GM18511 (cell line): ENCODE measurements around the gene JUP.
"Not testable (repeated sequence)": the region's sequence is repeated elsewhere in the genome, so short reads cannot be mapped to it uniquely, and the experiment has no call there.

Experiments used
- ATAC-seq: cut with Tn5 transposase; IDR thresholded peaks from one replicate; pipeline ENCODE4 v1.9.1; 2021; ENCODE audit warnings: mild to moderate bottlenecking, moderate library complexity; ENCODE audit not compliant: unreplicated experiment

The JUP gene

DNA sequence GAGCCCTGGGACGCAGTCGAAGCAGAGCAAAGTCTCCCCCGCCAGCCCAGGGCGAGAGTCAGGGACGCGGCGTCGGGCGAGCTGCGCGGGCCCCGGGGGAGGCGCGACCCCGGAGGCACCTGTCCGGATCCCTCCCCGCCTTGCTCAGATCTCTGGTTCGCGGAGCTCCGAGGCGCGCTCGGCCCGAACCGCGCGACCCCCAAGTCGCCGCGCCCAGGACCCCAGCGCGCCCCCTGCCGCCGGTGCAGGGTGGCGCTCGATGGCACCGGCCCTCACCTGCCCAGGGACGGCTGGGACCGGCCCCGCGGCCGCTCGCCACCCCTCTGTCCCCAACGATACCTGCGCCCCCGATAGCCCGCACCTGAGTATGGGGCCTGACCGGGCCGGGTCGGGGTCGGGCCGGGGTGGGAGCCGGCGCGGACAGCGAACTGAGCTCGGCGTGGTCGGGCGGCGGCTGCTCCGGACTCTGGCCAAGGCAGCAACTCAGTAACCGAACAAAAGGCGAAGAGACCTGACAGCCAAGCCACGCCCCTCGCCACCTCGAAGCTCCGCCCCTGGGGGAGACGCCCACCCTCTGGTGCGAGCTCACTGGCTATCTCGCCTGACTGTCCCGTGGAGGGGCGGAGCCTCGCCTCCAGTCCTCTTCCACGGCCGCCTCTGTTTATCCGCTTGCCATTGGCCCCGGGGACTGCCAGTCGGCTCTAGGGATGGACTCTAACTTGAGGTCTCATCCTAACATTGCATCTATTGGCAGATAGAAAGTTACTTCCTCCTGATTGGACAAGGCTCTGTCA lies at the start of gene JUP:
JUP (minus strand) TSS at position 485 of the 794 bp plus-strand sequence. CDS start 14,857 bp downstream, outside the sequence.
- ATAC-seq, result peak; percentile 77

DNA sequence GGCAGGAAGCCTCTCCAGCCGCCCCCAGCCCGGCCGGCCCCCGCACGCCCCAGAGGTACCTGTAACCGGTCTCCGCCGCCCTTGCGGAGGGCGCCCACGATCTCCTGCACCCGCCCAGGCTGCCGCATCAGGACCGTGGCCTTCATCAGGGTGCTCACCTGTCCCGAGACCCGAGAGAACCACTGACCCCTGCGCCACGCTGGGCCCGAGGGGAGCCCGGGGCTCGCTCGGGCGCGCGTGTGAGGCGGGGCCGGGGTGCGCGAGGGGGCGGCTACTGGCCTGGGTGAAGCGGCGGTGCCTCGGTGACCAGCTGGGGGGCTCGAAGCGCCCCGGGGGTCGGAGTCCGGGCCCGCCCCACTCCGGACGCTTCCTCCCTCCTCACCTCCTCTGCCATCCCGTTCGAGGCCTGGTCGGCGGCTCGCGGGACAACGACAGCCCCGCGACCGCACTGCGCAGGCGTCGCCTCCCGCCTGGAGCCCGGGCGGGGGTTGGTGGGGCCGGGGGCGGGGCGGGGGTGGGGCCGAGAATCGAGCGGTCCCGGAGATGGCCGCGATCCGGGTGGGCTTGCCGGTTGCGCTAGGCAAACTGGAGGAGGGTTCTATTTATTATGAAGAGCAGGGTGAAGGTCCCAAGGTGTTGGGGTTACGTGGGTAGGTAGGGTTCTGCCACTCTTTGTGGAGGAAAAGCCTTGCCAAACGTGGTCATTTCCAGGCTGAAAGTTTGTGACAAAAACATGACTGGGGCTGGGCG lies 49.5 kb upstream of the JUP start, which contains the start of gene NT5C3B:
NT5C3B (minus strand) TSS at position 433 of the 750 bp plus-strand sequence; CDS start at position 394, 39 bp downstream.
- ATAC-seq, result no peak

DNA sequence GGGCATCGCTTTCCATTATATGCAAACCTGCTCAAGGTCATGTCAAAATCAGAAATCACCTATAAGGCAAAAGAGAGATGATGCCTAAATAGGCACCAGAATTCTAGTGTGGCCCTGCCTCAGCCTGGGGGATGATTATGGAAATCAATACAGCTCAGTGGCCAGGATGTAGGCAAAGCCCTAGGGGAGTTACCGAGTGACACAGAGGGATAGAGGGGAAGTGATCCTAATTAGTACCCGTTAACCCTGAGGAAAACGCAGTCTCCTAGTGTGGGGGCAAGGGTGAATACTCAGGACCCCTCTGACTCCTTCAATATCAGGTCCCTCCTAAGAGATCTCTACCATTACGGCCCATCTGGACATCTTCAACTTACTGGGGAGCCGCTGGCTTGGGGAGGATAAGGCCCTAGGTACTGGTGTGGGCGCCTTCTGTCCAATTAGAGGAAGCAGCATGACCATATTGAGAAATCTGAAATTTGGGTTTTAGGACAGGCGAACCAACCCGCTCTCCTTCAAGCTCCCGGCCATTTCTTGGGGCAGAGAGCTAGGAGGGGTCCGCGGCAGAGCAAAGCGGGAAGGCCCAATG lies 48.8 kb upstream of the JUP start:
- ATAC-seq, result no peak

DNA sequence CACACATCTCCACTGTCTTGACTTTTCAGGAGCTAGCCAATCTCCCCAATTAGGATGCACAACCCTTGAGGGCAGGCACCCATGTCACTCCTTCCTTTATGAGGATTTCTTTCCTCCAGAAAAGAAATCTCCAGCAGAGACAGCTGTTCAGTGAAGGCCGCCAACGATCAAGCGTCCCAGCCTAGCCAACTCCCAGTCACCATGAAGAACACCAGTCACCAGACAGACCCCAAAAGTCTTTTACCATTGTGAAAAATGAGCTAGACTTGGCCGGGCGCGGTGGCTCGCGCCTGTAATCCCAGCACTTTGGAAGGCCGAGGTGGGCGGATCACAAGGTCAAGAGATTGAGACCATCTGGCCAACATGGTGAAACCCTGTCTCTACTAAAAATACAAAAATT lies 43.5 kb upstream of the JUP start:
- ATAC-seq, result not testable (repeated sequence)

DNA sequence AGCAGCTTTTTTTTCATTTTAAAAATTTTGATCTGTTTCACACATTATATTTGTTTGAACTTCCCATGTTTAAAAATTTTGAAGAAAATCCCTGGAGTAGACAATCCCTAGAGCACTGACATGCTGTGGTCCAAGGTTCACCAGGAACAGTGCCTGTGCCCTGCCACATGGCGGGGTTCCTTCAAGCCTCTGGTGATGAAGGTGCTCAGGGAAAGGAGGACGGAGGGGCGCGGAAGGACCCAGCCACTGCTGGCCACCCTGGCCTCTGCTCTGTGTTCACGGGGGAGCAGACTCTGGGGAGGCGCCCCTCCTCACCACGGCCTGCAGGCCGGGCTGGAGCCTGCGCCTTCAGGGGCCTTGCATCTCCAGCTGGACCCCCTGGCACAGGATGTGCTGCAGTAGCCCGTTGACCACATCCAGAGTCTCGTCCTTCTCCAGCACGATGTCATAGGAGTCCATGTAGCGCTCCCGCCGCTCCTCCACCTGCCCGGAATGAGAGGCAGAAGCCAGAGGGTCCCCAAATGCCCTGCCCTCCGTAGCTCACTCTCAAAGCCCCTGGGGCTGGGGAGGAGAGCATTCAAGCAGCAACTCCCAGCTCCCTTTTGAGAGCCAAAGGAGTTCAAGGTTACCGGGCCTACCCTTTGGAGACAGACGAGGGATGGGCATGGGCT lies 38.8 kb upstream of the JUP start:
- ATAC-seq, result no peak

DNA sequence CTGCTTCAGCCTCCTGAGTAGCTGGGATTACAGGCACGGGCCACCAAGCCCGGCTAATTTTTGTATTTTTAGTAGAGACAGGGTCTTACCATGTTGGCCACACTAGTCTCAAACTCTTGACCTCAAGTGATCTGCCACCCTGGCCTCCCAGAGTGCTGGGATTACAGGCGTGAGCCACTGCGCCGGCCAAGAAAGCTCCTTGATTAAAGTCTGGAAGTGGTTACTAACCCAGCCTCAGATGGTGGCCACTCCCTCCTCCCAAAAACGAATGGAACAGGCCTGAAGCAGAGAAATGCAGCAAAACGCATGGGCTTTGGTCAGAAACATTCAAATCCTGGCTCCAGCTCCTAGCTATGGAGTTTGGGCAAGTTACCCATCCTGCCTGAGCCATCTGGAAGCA lies 37.6 kb upstream of the JUP start:
- no peak for ATAC-seq

DNA sequence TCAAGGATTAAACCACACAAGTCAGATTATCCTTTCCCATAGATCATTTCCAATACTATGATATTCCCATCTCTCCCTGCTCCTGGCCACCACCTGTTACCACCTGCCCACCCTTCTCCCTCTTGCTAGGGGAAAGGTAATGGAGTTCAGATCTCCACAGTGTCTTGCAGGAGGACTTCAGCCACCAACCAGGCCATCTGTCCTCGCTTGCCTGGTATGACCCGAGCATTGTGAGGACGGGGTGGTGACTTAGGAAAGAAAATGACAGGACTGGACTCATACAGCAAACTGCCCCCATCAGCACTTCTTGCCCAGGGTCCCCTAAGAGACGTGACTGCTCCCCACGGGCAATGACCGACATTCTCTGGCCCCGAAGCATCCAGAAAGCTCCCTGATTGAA lies 37.1 kb upstream of the JUP start:
- ATAC-seq, result no peak

DNA sequence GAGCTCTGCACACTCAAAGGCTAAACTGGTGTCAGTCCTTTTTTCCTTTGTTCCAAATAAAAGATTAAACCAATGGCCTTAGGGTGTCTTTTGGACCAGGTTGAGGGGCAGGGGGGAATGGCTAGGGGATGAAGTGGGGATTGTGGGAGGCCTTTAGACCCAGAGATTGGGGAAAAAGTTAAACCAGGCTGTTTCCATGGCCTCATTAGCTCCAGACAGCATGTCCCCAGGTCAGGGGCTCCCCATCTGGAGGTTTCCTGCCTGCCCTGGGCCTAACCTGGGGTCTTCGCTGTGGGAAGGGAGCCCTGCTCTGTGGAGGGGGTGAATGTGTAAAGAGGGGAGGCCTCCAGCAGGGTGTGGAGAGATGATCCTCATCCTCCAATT lies 36.6 kb upstream of the JUP start:
- no peak for ATAC-seq

DNA sequence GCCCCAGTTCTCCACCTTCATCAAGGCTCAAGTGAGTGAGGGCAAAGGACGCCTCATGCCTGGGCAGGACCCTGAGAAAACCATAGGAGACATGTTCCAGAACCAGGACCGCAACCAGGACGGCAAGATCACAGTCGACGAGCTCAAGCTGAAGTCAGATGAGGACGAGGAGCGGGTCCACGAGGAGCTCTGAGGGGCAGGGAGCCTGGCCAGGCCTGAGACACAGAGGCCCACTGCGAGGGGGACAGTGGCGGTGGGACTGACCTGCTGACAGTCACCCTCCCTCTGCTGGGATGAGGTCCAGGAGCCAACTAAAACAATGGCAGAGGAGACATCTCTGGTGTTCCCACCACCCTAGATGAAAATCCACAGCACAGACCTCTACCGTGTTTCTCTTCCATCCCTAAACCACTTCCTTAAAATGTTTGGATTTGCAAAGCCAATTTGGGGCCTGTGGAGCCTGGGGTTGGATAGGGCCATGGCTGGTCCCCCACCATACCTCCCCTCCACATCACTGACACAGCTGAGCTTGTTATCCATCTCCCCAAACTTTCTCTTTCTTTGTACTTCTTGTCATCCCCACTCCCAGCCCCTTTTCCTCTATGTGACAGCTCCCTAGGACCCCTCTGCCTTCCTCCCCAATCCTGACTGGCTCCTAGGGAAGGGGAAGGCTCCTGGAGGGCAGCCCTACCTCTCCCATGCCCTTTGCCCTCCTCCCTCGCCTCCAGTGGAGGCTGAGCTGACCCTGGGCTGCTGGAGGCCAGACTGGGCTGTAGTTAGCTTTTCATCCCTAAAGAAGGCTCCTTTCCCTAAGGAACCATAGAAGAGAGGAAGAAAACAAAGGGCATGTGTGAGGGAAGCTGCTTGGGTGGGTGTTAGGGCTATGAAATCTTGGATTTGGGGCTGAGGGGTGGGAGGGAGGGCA lies 36.0 kb upstream of the JUP start:
- ATAC-seq, result no peak

DNA sequence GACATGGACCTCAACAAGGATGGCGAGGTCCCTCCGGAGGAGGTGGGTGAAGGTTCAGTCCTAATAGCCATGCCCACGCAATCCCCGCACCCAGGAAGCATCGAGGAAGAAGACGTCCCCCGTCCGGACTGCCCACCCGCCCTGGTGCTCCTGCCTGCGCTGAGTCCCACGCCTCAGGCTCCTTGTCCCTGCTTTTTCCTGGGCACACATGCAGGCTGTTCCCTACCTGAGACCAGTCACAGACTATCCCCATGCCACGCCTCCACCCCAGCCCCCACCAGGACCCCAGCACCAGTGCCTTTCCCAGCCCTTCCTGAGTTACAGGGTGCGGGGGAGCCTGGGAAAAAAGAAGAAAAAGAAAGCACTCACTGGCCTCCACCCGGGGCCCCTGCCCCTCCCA lies 35.3 kb upstream of the JUP start:
- no peak for ATAC-seq

DNA sequence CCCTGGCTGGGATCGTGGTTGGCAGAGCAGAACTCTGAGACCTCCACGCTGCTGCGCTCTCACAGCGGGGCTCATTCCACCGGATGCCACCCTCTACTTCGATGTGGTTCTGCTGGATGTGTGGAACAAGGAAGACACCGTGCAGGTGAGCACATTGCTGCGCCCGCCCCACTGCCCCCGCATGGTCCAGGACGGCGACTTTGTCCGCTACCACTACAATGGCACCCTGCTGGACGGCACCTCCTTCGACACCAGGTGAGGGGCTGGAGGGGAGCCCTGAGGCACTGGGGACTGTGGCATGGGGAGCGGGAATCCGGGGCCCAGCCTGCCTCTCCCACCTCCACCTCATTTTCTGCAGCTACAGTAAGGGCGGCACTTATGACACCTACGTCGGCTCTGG lies 31.5 kb upstream of the JUP start:
- ATAC-seq, result no peak

DNA sequence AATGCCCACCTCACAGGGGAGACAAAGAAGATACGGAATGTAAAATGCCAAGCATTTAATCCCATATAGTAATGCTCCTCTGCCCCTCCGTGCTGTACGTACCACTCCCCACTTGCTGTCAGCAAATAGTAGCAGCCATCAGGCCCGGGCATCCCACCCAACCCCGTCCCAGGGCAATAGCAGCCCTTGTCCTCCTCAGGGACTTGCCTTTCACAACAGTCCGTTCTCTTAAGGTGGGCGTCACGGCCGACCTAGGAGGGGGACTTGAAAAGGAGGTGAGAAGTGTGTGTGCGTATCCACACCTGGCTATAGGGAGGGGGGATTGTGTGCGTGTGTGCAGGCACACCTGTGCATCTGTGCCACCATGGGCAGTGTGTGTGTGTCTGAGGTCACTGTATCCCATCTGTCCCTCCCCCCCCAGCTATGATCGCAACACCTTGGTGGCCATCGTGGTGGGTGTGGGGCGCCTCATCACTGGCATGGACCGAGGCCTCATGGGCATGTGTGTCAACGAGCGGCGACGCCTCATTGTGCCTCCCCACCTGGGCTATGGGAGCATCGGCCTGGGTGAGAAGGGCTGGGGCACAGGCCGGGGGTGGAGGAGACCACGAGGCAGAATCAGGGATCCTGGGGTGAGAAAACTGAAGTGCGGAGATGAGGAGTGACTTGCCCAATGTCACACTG lies 30.3 kb upstream of the JUP start:
- ATAC-seq, result no peak

DNA sequence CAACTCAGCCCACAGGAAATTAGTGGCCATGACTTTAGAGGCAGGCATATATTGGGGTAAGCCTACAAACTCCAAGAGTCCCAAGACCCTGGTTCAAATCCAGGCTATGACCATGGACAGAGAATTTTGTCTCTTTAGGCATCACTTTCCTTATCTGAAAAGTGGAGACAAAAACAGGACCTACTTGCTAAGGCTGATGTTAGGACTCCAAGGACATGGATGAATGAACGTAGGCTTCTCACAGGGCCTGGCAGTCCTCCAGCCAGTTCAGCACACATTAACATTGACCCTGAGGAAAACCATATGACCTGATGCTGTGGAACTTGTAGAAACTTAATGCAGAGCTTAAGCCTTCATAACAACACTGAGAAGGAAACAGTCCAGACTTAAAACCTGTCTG lies 27.7 kb upstream of the JUP start:
- no peak for ATAC-seq

DNA sequence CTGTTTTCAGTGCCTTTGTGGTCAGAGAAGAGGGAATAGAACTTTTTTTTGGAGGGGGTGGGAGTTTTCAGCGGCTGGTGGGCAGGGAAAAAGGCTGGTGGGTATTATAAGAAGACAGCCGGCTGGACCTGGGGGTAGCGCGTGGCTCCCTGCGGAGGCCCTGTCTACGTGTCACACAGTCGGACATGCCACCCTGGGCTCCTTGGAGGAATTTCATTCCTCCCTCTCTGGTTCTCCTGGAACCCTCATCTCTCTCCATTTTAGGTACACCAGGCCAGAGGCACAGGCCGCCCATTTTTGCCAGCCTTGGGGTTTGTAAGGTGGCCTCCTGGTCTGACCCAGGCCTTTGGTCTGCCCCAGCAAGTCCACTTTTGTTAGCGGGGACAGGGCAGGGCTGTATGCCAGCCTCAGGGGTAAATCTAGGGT lies 27.2 kb upstream of the JUP start:
- ATAC-seq, result no peak

DNA sequence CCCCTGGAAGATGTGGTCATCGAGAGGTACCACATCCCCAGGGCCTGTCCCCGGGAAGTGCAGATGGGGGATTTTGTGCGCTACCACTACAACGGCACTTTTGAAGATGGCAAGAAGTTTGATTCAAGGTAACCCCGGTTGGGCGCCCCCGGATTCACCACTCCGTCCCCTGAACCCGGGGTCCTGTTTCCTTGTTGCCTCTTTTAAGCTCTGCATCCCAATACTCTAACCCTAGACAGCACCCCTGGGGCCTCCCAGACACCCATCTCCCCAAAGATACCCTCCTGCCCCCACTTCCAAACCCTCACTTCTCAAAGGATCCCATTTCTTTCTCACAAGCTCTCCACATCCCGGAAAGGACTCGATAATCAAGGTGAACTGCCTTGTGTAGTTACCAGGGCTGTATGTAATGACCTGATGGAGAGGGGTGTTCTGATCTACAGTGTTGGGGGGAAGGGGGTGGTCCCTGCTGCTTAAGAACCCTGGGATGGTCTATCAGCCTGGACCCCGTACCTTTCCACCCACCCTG lies 26.7 kb upstream of the JUP start:
- ATAC-seq, result no peak

DNA sequence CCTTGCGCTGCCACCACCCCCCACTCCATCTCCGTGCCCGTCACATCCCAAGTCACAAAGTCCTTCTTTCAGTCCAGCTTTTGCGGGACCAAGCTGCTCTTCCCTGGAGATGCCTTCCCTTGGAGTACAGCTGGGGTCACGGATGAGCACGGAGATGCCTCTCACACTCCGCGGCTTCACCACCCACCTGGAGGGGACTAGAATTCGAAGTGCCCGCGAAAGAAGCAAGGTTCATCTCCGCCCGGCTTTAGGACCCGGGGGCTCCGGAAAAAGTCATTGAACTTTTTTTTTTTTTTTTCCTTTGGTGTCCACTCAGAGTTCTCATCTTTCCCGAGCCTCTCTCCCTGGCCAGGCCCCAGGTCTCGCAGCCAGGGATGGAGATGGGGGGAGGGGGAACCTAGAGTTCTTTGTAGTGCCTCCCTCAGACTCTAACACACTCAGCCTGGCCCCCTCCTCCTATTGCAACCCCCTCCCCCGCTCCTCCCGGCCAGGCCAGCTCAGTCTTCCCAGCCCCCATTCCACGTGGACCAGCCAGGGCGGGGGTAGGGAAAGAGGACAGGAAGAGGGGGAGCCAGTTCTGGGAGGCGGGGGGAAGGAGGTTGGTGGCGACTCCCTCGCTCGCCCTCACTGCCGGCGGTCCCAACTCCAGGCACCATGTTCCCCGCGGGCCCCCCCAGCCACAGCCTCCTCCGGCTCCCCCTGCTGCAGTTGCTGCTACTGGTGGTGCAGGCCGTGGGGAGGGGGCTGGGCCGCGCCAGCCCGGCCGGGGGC lies 26.1 kb upstream of the JUP start, which contains the start of gene FKBP10:
FKBP10 (plus strand) TSS at position 624 of the 771 bp plus-strand sequence; CDS start at position 655, 31 bp downstream.
- ATAC-seq, result no peak

DNA sequence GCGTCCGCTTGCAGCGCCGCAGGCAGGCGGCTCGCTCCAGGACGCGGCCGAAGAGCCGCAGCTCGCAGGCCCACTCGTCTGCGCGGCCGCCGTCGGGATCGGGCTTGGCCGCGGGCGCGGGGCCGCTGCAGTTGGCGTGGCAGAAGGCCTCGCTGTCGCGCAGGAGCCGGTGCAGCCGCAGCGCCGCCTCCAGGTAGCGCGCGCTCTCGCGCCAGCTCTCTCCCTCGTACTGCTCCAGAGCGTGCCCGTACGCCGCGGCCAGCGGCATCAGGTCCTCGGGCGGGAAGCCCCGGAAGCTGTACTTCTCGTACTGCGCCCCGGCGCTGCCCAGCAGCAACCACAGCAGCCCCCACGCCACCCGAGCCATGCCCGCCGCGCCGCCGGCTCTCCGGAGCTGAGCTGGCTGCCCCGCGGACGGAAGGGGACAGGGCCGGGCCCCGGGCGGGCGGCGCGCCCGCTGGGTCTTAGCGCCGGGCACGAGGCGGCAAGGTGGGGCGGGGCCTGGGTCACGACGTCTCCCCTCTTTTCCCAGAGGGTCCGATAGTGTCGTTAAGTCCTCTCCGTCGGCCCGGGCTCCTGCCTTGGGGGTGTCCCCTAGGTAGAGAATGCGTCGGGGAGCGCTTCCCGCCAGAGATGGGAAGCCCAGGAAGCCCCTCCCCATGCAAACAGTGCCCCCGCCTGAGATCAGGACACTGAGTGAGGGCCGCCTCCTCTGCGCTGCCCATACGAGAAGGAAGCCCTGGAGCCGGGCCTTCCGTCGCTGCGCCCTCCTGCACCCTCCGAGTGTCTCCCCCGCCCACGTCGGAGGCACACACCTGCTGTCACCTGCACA lies 25.3 kb upstream of the JUP start, which contains the start of gene P3H4:
P3H4 (minus strand) TSS at position 401 of the 832 bp plus-strand sequence; CDS start at position 367, 34 bp downstream.
- no peak for ATAC-seq
